ENCODE results near the gene LYVE1.

DNA sequence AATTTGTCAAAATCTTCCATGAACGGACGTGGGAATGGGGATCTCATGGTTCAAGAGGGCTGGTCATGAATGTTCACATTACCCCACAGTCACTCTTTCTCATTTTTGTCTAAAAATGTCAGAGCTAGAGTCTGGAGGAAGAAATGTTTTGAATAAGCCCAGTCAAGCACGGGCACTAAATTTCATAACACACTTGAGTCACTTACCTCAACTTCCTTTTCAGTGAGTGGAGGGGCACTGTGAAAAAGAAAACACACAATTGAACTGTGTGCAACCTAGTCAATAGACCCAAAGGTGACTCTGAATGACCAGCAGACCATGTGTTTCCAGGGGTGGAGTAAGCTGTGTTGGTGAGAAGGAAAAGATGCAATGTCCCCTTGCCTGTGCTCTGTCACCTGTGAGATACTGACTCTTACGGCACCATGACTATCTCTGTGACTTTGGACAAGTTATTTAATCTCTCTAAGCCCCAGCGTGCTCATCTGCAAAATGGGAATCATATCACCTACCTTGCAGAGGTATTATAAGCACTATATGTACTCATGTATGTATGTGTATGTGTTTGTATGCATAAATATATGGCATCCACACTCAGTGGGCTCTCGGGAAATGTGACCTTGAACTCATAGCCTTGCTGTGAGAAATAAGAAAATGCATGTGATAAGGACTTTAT, 38.2 kb upstream of the LYVE1 start:
- TF ChIP-seq CTCF (IDR thresholded peaks at IDR 0.05; ENCODE audit: low read length) (no peak), EZH2 (optimal IDR thresholded peaks at IDR 0.05; ENCODE audit: low read depth, low read length) (no peak)

Data from MM.1S (cell line).